NCI-H2227 (cell line): Measurements from ENCODE around the gene CCDC154.

Source experiments
- DNase-seq: peaks from one replicate; lab custom pipeline; 2025; ENCODE audit not compliant: unreplicated experiment; lab: John Stamatoyannopoulos, UW

The CCDC154 gene

GRCh38 chr16:1457489-1458245 lies 13.3 kb upstream of the CCDC154 start:
- no peak for DNase-seq

DNA sequence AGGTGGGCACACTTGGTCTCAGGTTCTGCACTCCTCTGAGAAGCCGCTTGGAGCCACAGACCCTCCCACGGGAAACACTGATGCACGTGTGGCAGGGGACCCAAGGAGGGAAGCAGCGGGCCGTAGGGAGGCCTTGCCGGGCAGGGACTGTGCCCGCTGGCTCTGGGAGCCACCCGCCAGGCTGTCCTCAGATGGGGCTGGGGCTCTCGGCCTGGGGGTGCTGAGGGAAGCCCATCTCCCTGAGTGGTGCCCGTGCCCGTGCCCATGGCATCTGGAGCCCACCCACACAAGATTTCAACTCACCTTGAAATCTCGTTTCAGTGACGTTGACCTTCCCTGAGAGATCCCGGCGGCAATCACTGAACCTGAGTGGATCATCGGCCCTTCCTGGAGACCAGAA lies 12.6 kb upstream of the CCDC154 start:
- no peak for DNase-seq

- DNase-seq, result no peak
Measured at GRCh38 chr16:1455190-1456171, 11.1 kb upstream of the CCDC154 start.

DNA sequence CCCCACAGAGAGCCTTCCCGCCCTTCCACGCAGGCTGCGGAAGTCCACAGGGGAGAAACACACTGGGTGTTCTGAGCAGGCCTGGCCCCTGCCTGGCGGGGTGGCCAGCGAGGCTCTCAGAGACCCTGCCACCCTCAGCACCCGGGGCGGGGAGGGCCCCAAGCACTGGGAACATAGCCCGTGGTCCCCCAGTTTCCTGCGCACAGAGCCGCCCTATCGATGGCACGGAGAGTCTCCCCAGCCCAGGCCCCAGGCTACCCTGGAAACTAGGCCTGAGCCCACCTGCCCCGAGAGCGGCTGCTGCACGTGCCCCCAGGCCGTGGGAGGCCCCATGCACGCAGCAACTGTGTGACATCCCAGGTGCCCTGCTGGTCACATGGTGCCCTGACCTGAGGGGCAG lies 10.2 kb upstream of the CCDC154 start:
- DNase-seq, result no peak

DNA sequence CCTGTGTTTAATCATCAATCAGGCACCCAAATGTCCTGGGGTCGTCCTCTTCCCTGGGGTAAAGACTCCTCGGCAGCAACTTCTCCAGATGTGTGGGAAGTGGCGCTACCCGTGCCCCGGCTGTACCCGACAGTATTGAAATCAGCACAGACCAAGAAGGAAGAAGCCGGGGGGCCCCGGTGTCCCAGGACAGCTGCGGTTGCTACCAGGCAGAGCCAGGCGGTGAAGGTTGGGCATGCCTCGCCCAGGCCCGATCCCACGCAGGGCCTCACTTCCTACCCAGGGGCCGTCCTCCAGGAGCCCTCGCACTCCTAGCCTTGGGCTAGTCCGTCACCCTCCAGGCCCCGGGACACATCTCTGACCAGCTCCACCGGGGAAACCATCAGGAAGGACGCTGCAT lies 9.0 kb upstream of the CCDC154 start:
- DNase-seq, result no peak

GRCh38 chr16:1452530-1452929 lies 8.2 kb upstream of the CCDC154 start:
- DNase-seq, result no peak

DNA sequence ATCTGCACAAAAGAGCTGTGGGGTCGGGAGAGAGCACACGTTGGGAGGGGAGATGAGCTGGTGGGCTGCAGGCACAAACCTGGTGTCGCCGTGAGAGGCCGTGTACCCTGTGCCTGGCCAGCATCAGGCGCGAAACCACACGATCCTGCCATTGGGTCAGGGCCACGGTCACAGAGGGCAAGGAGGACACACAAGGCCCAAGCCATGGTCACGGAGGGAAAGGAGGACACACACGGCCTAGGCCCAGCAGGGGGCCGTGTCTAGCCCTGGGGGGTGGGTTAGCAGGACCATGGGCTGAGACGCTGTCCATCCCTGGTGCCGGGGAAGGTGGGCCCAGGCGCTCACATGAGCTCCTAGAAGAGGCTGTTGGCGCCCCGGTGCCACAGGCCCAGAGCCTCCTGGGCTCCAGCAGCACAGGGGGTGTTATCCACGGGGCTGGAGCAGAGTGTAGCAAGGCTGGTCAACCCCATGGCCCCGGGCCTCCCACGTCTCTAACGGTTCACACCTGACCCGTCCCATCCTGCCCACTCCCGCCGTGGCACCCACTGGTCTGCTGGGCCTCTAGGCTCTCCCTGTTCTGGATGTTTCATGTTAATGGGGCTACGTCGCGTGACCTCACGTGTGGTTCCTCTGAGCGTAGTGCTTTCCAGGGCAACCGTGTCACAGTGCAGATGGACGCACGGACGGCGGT lies 7.5 kb upstream of the CCDC154 start:
- DNase-seq, result no peak

DNA sequence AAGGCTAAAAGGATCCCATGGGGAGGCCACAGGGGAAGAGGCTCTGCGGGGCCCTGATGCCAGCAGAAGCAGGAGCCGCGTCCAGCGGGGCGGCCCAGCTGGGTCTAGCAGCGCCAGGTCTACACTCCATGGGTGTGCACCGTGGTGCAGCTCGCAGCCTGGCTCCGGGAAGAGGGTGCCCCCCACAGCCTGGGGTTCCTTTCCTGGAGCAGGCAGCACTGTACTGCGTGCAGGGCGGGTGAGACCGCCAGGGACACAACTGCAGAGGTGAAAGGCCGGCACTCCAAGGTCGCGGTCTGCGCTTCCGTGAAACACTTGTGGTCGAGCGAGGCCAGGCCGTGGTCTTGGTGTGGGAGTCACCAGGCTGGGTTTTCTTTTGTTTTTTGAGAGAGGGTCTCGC lies 6.5 kb upstream of the CCDC154 start:
- no peak for DNase-seq

GRCh38 chr16:1450218-1450617 lies 5.9 kb upstream of the CCDC154 start:
- DNase-seq, result no peak

DNA sequence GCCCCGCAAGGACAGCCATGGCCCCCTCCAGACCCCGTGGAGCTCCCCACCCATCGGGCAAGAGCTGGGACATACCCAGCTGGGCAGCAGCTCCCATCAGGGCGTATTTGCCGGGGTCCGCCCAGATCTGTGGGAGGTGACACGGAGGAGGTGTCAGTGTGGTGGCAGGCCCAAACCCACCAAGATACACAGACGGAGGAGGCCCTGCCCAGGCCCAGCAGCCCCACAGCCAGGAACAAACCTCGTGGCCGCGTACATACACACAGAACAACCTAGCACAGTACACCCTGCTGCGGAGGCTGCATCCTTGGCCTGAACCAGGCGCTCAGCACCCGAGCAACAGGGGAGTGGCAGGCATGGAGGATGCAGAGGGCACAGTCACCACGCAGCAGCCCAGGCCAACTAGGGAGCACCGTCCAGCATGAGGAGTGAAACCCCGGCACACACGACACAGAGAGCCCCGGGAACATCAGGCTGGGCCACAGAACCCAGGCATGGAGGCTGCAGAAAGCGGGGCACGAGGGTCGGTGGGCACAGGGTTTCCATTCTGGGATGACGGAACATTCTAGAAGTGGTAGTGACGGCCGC lies 4.9 kb upstream of the CCDC154 start:
- DNase-seq, result no peak

DNA sequence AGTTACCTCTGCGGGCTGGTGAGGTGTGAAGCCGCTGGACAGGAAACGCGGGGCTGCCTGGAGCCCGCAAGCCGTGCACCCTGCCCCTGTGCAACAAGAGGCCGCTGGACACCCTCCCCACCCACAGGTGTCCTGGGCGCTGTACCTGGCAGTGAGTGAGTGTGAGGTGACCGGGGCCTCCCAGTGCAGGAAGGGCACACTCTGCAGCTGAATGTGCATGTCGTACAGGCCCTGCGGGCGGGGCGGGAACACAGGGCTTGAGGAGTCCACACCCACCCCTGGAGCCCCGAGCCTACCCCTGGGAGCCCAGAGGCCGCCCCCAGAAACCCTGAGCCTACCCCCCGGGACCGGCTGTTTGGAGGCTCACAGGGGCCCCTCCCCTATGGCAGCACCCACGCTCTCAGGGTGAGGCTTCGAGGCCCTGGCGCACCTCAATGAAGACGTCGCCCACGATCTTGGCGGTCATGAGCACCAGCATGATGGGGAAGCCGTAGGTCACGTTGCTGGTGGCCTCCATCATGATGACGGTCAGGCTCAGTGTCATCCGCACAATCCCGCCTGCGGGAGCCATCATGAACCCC lies 4.3 kb upstream of the CCDC154 start:
- DNase-seq, result no peak

- no peak for DNase-seq
Measured at GRCh38 chr16:1447965-1448364, 3.6 kb upstream of the CCDC154 start.

DNA sequence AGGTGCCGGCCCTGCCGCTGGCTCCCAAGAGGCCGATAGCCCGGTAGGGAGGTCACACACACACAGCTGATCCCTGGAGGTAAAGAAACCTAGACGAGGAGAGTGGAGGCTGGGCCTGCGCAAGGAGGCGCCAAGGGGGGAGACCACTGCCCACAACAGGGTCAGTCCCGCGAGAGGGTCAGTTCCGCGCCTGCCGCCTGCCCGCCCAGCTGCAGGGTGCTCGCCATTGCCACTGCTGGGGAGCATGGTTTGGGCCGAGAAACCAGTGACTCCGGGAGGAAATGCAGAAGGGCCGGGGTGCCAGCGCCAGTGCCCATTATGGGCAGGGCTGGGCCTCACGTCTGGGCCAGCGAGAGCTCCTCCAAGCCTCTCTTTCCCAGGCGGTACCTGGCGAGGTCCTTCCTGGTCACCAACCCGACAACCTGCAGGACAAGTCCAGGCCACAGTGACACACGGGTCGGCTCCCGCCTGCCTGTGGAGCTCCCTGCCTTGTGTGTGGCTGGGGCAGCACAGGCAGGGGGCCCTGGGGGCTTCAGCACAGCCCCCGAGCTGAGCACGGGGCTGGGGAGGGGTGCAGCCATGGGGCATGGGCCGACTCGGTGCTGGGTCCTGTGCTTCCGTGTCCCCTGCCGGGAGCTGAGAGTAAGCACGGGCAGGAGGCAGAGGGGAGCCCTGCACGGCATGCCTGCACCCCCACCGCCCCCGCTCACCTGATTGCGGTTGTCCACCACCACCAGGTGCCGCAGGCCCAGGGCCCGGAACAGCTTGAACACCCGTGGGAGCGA lies 2.1 kb upstream of the CCDC154 start:
- no peak for DNase-seq

GRCh38 chr16:1445518-1446203 lies 1.3 kb upstream of the CCDC154 start:
- no peak for DNase-seq

DNA sequence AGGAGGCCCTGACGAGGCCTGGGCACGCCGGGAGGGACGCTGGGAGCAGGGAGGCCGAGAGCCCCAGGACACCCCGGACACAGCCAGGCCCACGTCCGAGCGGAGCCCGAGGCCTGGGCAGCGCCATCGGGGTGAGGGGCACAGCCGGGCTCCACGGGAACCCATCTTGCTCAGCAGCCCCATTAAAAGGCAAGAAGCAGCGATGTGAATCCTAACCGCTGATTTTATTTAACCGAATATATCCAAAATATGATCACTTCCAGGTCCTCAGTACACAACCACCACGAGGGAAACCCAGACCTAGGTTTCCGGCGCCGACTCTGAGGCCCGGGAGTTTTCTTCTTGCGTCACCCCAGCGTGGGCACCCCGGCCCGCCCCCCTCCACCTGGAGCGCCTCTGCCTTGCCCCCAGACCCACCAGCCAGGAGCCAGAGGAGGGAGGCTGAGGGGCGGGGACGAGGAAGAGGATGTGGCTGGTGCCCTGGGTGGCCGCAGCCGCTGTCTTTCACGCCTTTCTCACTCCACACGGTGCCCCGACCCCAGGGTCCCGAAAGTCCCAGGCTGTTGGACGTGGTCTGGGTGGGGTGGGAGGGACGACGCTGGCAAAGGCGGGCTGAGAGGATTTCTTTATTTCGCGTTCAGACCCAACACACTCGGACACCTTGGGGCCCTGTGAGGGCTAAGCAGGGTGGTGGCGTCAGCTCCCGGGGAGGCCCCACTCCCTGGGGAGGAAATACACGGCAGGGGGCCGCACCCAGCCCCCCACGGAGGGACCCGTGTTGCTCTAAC lies 568 bp upstream of the CCDC154 start:
- DNase-seq, result no peak

DNA sequence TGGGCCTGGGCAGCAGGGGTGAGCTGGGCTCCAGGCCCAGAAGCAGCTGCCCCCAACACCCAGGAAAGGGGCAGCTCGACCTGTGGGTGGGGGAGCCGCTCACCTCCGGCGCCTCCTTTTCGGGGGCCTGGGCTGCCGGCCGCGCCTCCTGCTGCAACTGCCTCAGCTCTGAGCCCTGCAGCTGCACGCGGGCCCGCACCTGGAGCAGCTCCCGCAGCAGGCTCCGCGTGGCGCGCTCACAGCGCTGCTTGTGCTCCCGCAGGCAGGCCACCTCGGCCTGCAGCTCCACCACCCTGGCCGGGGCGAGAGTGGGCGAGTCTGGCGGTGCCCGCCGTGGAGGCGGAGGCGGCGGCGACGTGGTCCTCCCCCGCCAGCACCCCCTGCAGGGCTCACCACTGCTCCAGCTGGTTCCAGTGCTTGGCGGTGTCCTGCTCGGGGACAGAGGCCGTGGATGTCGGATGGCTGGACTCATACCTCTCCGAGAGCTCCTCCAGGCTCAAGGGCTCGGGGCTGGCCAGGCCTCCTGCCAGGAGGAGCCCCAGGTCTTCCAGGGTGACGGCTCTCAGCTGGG lies 868 bp downstream of the CCDC154 start:
- no peak for DNase-seq

DNA sequence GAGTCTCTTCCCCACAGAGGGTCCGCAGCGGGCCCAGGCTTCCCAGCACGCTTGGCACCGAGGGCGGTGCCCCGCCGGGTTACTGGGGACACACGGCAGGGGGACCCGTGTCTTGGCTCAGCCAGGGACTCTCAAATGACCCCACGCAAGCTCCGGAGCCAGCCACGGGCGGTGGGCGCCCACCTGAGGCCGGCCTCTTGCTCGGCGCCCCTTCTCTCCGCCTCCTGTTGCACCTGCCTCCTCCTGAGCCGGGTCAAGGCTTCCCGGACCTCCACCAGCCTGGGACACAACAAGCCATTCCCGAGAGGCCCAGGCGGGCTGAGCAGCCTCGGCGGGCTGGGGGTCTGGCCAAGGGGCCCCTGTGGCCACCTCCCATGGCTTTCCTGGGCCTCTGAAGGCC lies 1.7 kb downstream of the CCDC154 start:
- DNase-seq, result no peak

- no peak for DNase-seq
Measured at GRCh38 chr16:1441391-1441829, 2.9 kb downstream of the CCDC154 start.
